Neural cell (in vitro differentiated cells): ENCODE data around the gene NYAP2. TPM values are rescaled to one million over a fixed set of nuclear protein-coding genes. Genes with fewer than 3 reads are reported as not detected.

ENCODE experiments used
- H2AFZ ChIP-seq: fragments of 200-600, 300-800 bp; sonication (generic), shearing (Covaris generic); 2 replicates; pipeline ENCODE4 v1.6.0; 2014; ENCODE audit warnings: low read depth, mild to moderate bottlenecking, antibody characterized with exemption, low read length, moderate library complexity
- H3F3A ChIP-seq: fragments of 200-600 bp; shearing (Covaris generic); 2 replicates; pipeline ENCODE4 v1.6.1; 2016; ENCODE audit warnings: mild to moderate bottlenecking, moderate library complexity, mixed read lengths, antibody characterized with exemption, low read length; ENCODE audit not compliant: insufficient read depth, poor library complexity, severe bottlenecking
- H3K27ac ChIP-seq: fragments of 200-600, 300-800 bp; sonication (generic), shearing (Covaris generic); 2 replicates; pipeline ENCODE4 v1.5.1; 2014; ENCODE audit warnings: mild to moderate bottlenecking, low read length, moderate library complexity
- H3K27me3 ChIP-seq: fragments of 300-800, 200-600 bp; sonication (generic), shearing (Covaris generic); 2 replicates; pipeline ENCODE4 v1.6.0; 2014; ENCODE audit warnings: mild to moderate bottlenecking, low read depth, low read length, moderate library complexity; ENCODE audit not compliant: insufficient read depth
- H3K36me3 ChIP-seq: fragments of 300-800, 200-600 bp; sonication (generic), shearing (Covaris generic); 2 replicates; pipeline ENCODE4 v1.5.1; 2014; ENCODE audit warnings: mild to moderate bottlenecking, antibody characterized with exemption, low read length, moderate library complexity; ENCODE audit not compliant: insufficient read depth
- H3K4me2 ChIP-seq: fragments of 300-800, 200-600 bp; sonication (generic), shearing (Covaris generic); 2 replicates; pipeline ENCODE4 v1.6.0; 2014; ENCODE audit warnings: mild to moderate bottlenecking, low read length
- H3K4me3 ChIP-seq: fragments of 300-800, 200-600 bp; sonication (generic), shearing (Covaris generic); 2 replicates; pipeline ENCODE4 v1.5.1; 2014; ENCODE audit warnings: mild to moderate bottlenecking, low read length, moderate library complexity
- H3K79me2 ChIP-seq: fragments of 200-600 bp; shearing (Covaris generic); replicated peaks from 2 replicates; pipeline ENCODE4 v1.6.0; 2014; ENCODE audit warnings: mild to moderate bottlenecking, low read length, moderate library complexity; ENCODE audit not compliant: insufficient read depth
- H3K9ac ChIP-seq: fragments of 300-800, 200-600 bp; sonication (generic), shearing (Covaris generic); 2 replicates; pipeline ENCODE4 v1.6.1; 2016; ENCODE audit warnings: mild to moderate bottlenecking, low read length, mixed read lengths
- H3K9me2 ChIP-seq: fragments of 200-600 bp; shearing (Covaris generic); 2 replicates; pipeline ENCODE4 v1.6.1; 2016; ENCODE audit warnings: mild to moderate bottlenecking, low read length, mixed read lengths; ENCODE audit not compliant: insufficient read depth
- H3K9me3 ChIP-seq: fragments of 200-600, 300-800 bp; sonication (generic), shearing (Covaris generic); 2 replicates; pipeline ENCODE4 v1.6.1; 2016; ENCODE audit warnings: mild to moderate bottlenecking, mixed run types, low read length, moderate library complexity, mixed read lengths
- H4K20me1 ChIP-seq: fragments of 200-600 bp; shearing (Covaris generic); 2 replicates; pipeline ENCODE4 v1.6.1; 2016; ENCODE audit warnings: mild to moderate bottlenecking, mixed run types; ENCODE audit not compliant: insufficient read depth
- CTCF ChIP-seq: fragments of 450-650 bp; IDR thresholded peaks from 2 replicates; pipeline ENCODE4 v1.5.1; 2014; ENCODE audit warnings: antibody characterized with exemption, mild to moderate bottlenecking, moderate library complexity; ENCODE audit not compliant: poor library complexity, severe bottlenecking
- EP300 ChIP-seq: fragments of 450-650 bp; conservative IDR thresholded peaks from 2 replicates; pipeline ENCODE4 v1.6.1; 2014; ENCODE audit warnings: antibody characterized with exemption, mild to moderate bottlenecking, moderate library complexity; ENCODE audit not compliant: poor library complexity, severe bottlenecking
- EZH2 ChIP-seq: fragments of 200-600, 300-800 bp; shearing (Covaris generic), sonication (generic); IDR thresholded peaks from 2 replicates; pipeline ENCODE4 v1.6.1; 2014; ENCODE audit warnings: antibody characterized with exemption, low read length, borderline replicate concordance, mild to moderate bottlenecking; ENCODE audit not compliant: insufficient read depth, poor library complexity, severe bottlenecking
- MXI1 ChIP-seq: fragments of 450-650 bp; conservative IDR thresholded peaks from 2 replicates; pipeline ENCODE4 v1.6.1; 2014; ENCODE audit warnings: antibody characterized with exemption, mild to moderate bottlenecking; ENCODE audit not compliant: poor library complexity, severe bottlenecking
- POLR2AphosphoS5 ChIP-seq: IDR thresholded peaks from 2 replicates; pipeline ENCODE4 v1.6.1; 2012
- RAD21 ChIP-seq: fragments of 450-650 bp; conservative IDR thresholded peaks from 2 replicates; pipeline ENCODE4 v1.6.1; 2014; ENCODE audit warnings: antibody characterized with exemption, mild to moderate bottlenecking, moderate library complexity
- REST ChIP-seq: IDR thresholded peaks from 2 replicates; pipeline ENCODE4 v1.6.1; 2012; ENCODE audit warnings: borderline replicate concordance
- SMC3 ChIP-seq: fragments of 450-650 bp; conservative IDR thresholded peaks from 2 replicates; pipeline ENCODE4 v1.6.1; 2014; ENCODE audit warnings: antibody characterized with exemption, mild to moderate bottlenecking, moderate library complexity; ENCODE audit not compliant: poor library complexity
- TAF1 ChIP-seq: IDR thresholded peaks from 2 replicates; pipeline ENCODE4 v1.6.1; 2012; ENCODE audit warnings: low read depth
- polyA plus RNA-seq: library from polyadenylated mRNA; depleted of rRNA; stranded (reverse); fragments of >200 nt; gene quantifications from 2 replicates; pipeline ENCODE4 v1.2.3, GENCODE V29; 2014

The NYAP2 gene
- polyA plus RNA-seq, 1 donor from 2014 or later: 0.98 TPM

- Histone ChIP-seq H3K9ac (no peak overlapping the region), H3F3A (no peaks in the 10 kb centered on the region), H3K79me2 (no peaks in the 10 kb centered on the region), H3K36me3 (no peaks in the 10 kb centered on the region), H3K9me3 (no peaks in the 10 kb centered on the region), H2AFZ (no peak overlapping the region), H3K4me3 (no peak overlapping the region), H3K27ac (no peak overlapping the region), H3K4me2 (no peak overlapping the region), H3K27me3 (no peaks in the 10 kb centered on the region), H3K9me2 (no peaks in the 10 kb centered on the region), H4K20me1 (no peaks in the 10 kb centered on the region)
- TF ChIP-seq MXI1: no peak
- TF ChIP-seq REST: no peak
- TF ChIP-seq EZH2: no peak
- no peak for TF ChIP-seq POLR2AphosphoS5
- TF ChIP-seq EP300: no peak
- TF ChIP-seq SMC3: no peak
- TF ChIP-seq CTCF: no peak
Measured at GRCh38 chr2:225573603-225574002, 174.1 kb downstream of the NYAP2 start.

GRCh38 chr2:225574582-225575138 lies 175.2 kb downstream of the NYAP2 start:
- no peak overlapping the region for H3K9ac ChIP-seq
- no peak overlapping the region for H3K4me2 ChIP-seq
- no peak overlapping the region for H2AFZ ChIP-seq
- H3K4me3 ChIP-seq: no peak overlapping the region
- TF ChIP-seq TAF1 (no peak), EP300 (no peak), POLR2AphosphoS5 (no peak), MXI1 (no peak), CTCF (no peak), SMC3 (no peak), RAD21 (no peak), REST (no peak), EZH2 (no peak)
- H3K9me3 ChIP-seq: no peaks in the 10 kb centered on the region
- H3K9me2 ChIP-seq: no peaks in the 10 kb centered on the region
- H3K27ac ChIP-seq: no peak overlapping the region
- H3F3A ChIP-seq: no peaks in the 10 kb centered on the region
- no peaks in the 10 kb centered on the region for H3K79me2 ChIP-seq
- no peaks in the 10 kb centered on the region for H3K27me3 ChIP-seq
- H4K20me1 ChIP-seq: no peaks in the 10 kb centered on the region
- no peaks in the 10 kb centered on the region for H3K36me3 ChIP-seq
